Psoas muscle (tissue), 8 donors: Measurements from ENCODE around the gene MGP. TPM values are rescaled to one million over a fixed set of nuclear protein-coding genes. Genes with fewer than 3 reads are reported as not detected.
A peak's percentile ranks its signal among the peaks of the same experiment; 100 is the strongest.

Experiments
- ATAC-seq, 4 donors: fragments of 200-7000 bp; cut with Tn5 transposase; one replicate each; pipeline ENCODE4 v1.9.1; 2020; ENCODE audit warnings: moderate library complexity in 3 of 4, mild to moderate bottlenecking in 2 of 4
- DNase-seq, 2 donors: peaks; one replicate each; pipeline ENCODE4 v3.0.0-alpha.2; 2020
- H3K27ac ChIP-seq: fragments of 200-600 bp; one replicate; pipeline ENCODE4 v1.8.0; 2022
- H3K27me3 ChIP-seq, 3 donors: fragments of 200-600 bp in 1 of 3; one replicate each; pipeline versions ENCODE4 v1.6.1 to v1.8.0; 2013 to 2022; ENCODE audit warnings: low read length in 2 of 3, mild to moderate bottlenecking in 2 of 3, moderate library complexity in 1 of 3; ENCODE audit not compliant: insufficient read depth in 3 of 3
- H3K36me3 ChIP-seq, 2 donors: fragments of 200-600 bp in 1 of 2; one replicate each; pipeline versions ENCODE4 v1.6.1 to v1.8.0; 2013 to 2022; ENCODE audit warnings: low read depth in 1 of 2, mild to moderate bottlenecking in 1 of 2, moderate library complexity in 1 of 2; ENCODE audit not compliant: insufficient read depth in 1 of 2
- H3K4me1 ChIP-seq: fragments of 200-600 bp; one replicate; pipeline ENCODE4 v1.8.0; 2022
- H3K4me3 ChIP-seq: fragments of 200-600 bp; one replicate; pipeline ENCODE4 v1.8.0; 2022; ENCODE audit warnings: mild to moderate bottlenecking
- H3K9me3 ChIP-seq: fragments of 200-600 bp; one replicate; pipeline ENCODE4 v1.8.0; 2022
- WGBS, 3 donors: extraction: QIAGEN DNeasy Blood & Tissue Kit; methylation state at CpG; one replicate each; pipeline versions ENCODE4 v1.1.6 to v1.1.7; 2013; 5-methylcytosine and 5-hydroxymethylcytosine counted together
- intact Hi-C, 2 donors: fragments of 100-400 bp; cut with DNase I; formaldehyde crosslinking; loops; one replicate each; pipeline versions ENCODE4 v1.11.0 to v1.14.2; 2022
- polyA plus RNA-seq, 3 donors: library from polyadenylated mRNA; stranded (reverse); fragments of 200-250 nt; gene quantifications; one replicate each; pipeline ENCODE4 v1.2.3, GENCODE V29; 2013
- total RNA-seq, 4 donors: library from RNA; stranded (reverse); fragmentation: NEBNext Ultra II Directional in 2 of 4; extraction: Animal tissue kit (Norgen Biotek cat#: 25700) in 2 of 4; gene quantifications; one replicate each; pipeline versions ENCODE4 v1.2.1 to v1.2.4, GENCODE V29; 2021 to 2023
- TF ChIP-seq, protein P1 (sequence below): fragments of 200-600 bp; IDR thresholded peaks from one replicate; pipeline ENCODE4 v1.8.0; 2022; ENCODE audit warnings: antibody characterized with exemption
- donor health status: healthy with polysubstance abuse.
- donor health status: DM: no; HTN: no; CAD: no; lungs with moderate emphysema.
- donor health status: Bipolar disorder and iron deficiency.
- donor health status: healthy.
- donor health status: DM: yes; HTN: yes; CAD: no.
- donor health status: DM: no; HTN: no; CAD: no.
- donor health status: DM: no; HTN: no; CAD: no.
- donor health status: DM: yes; HTN: yes; CAD: no.

The MGP gene
- total and polyA plus RNA-seq, 7 donors: 57.3 to 159 (median 79.1) TPM

GRCh38 chr12:14833952-14834351, 51.7 kb downstream of the MGP start:
- no peak for DNase-seq
- intact Hi-C loops: no loop called here
- Histone ChIP-seq H3K27ac (no peak overlapping the region), H3K4me1 (peaks cover 16% of the 10 kb centered on the region), H3K9me3 (no peaks in the 10 kb centered on the region), H3K4me3 (no peak overlapping the region), H3K36me3 (no peaks in the 10 kb centered on the region), H3K27me3 (no peaks in the 10 kb centered on the region)
- ATAC-seq: peak in 2 of 4 donors; percentile 46 to 53
- WGBS, 3 donors: 10 to 21% (median 20%) methylated on average over 1 of the region's 1 CpG
- TF ChIP-seq, protein P1, sequence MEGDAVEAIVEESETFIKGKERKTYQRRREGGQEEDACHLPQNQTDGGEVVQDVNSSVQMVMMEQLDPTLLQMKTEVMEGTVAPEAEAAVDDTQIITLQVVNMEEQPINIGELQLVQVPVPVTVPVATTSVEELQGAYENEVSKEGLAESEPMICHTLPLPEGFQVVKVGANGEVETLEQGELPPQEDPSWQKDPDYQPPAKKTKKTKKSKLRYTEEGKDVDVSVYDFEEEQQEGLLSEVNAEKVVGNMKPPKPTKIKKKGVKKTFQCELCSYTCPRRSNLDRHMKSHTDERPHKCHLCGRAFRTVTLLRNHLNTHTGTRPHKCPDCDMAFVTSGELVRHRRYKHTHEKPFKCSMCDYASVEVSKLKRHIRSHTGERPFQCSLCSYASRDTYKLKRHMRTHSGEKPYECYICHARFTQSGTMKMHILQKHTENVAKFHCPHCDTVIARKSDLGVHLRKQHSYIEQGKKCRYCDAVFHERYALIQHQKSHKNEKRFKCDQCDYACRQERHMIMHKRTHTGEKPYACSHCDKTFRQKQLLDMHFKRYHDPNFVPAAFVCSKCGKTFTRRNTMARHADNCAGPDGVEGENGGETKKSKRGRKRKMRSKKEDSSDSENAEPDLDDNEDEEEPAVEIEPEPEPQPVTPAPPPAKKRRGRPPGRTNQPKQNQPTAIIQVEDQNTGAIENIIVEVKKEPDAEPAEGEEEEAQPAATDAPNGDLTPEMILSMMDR: no peak

DNA sequence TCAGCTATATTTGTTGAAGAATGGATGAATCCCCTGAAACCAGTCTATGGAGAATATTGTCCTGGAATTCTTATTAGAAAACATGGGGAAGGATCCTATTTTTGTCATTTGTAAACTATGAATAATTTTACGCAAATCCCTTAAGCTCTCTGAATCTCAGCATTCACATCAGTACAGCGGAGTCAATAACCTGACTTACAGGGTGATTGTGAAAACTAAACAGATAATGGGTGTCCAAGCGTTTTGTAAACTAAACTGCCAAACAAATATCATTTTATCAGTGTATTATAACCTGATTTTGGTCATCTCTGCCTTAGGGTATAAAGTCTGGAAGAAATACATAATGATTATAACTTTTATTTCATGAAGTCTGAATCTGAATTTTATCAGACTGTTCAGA, 52.3 kb downstream of the MGP start:
- no peak for DNase-seq

More for the DNA sequence above, 52.3 kb downstream of the MGP start:
- Histone ChIP-seq H3K27ac (no peak overlapping the region), H3K4me3 (no peak overlapping the region), H3K27me3 (no peaks in the 10 kb centered on the region), H3K4me1 (peaks cover 16% of the 10 kb centered on the region), H3K9me3 (no peaks in the 10 kb centered on the region), H3K36me3 (no peaks in the 10 kb centered on the region)
- no peak for ATAC-seq
- intact Hi-C loops: no loop called here
- TF ChIP-seq, protein P1: no peak
- 87 to 92% (median 90%) methylated on average over 3 of the region's 3 CpGs for WGBS, 3 donors

Other genes with a start within 250 kb of the MGP start
- gene GUCY2C, start 189.3 kb downstream of the MGP start, total RNA-seq: under 1 TPM in 1 of 4 donors, not detected in 3; 0.11 TPM
- gene GUCY2C, start 189.3 kb downstream of the MGP start, polyA plus RNA-seq: under 1 TPM in 1 of 3 donors, not detected in 2; 0.13 TPM
- 10 to 100 TPM; 34.6 to 68.0 (median 58.3) TPM for gene WBP11, start 82.4 kb downstream of the MGP start, total RNA-seq
- gene WBP11, start 82.4 kb downstream of the MGP start, polyA plus RNA-seq: 10 to 100 TPM; 22.7 to 48.7 (median 43.0) TPM
- gene C12orf60, start 82.2 kb downstream of the MGP start, total RNA-seq: 1 to 10 TPM in 3 of 4 donors, under 1 TPM in 1; 0.78 to 2.3 (median 1.6) TPM
- gene C12orf60, start 82.2 kb downstream of the MGP start, polyA plus RNA-seq: 1 to 10 TPM in 2 of 3 donors, under 1 TPM in 1; 0.49 to 4.0 (median 1.8) TPM
- gene SMCO3, start 71.7 kb downstream of the MGP start, total RNA-seq: not detected
- under 1 TPM in 2 of 3 donors, not detected in 1; 0.04 to 0.05 TPM for gene SMCO3, start 71.7 kb downstream of the MGP start, polyA plus RNA-seq
- gene ART4, start 42.3 kb downstream of the MGP start, total RNA-seq: under 1 TPM in 2 of 4 donors, not detected in 2; 0.17 to 0.19 TPM
- under 1 TPM; 0.14 to 0.39 (median 0.17) TPM for gene ART4, start 42.3 kb downstream of the MGP start, polyA plus RNA-seq
- under 1 TPM in 3 of 4 donors, not detected in 1; 0.17 to 0.42 (median 0.24) TPM for gene ERP27, start 52.7 kb upstream of the MGP start, total RNA-seq
- under 1 TPM; 0.05 to 0.09 (median 0.08) TPM for gene ERP27, start 52.7 kb upstream of the MGP start, polyA plus RNA-seq
- gene ARHGDIB, start 75.7 kb upstream of the MGP start, total RNA-seq: 10 to 100 TPM; 27.1 to 41.4 (median 29.9) TPM
- gene ARHGDIB, start 75.7 kb upstream of the MGP start, polyA plus RNA-seq: 10 to 100 TPM; 23.9 to 44.0 (median 39.4) TPM
- gene PDE6H, start 87.2 kb upstream of the MGP start, total RNA-seq: not detected
- gene PDE6H, start 87.2 kb upstream of the MGP start, polyA plus RNA-seq: not detected